Endodermal cell (in vitro differentiated cells): ENCODE data around the gene NEGR1. TPM values are rescaled to one million over a fixed set of nuclear protein-coding genes. Genes with fewer than 3 reads are reported as not detected.

Experiments used
- DNase-seq: peaks from one replicate; pipeline ENCODE4 v3.0.0-alpha.2; 2017
- H3K27ac ChIP-seq: 2 replicates; pipeline ENCODE4 v1.5.1; 2013; ENCODE audit warnings: mild to moderate bottlenecking, low read depth, low read length, moderate library complexity
- H3K27me3 ChIP-seq: 2 replicates; pipeline ENCODE4 v1.6.1; 2013; ENCODE audit warnings: mild to moderate bottlenecking, low read length, moderate library complexity; ENCODE audit not compliant: insufficient read depth, control insufficient read depth, poor library complexity, severe bottlenecking
- H3K36me3 ChIP-seq: 2 replicates; pipeline ENCODE4 v1.7.0; 2013; ENCODE audit warnings: mild to moderate bottlenecking, low read length, moderate library complexity; ENCODE audit not compliant: control insufficient read depth, insufficient read depth
- H3K4me1 ChIP-seq: one replicate; pipeline ENCODE4 v1.7.0; 2013; ENCODE audit warnings: low read length; ENCODE audit not compliant: control insufficient read depth, insufficient read depth
- H3K4me3 ChIP-seq: 2 replicates; pipeline ENCODE4 v1.5.1; 2013; ENCODE audit warnings: mild to moderate bottlenecking, low read length, moderate library complexity
- H3K9ac ChIP-seq: 2 replicates; pipeline ENCODE4 v1.6.1; 2013; ENCODE audit warnings: mild to moderate bottlenecking, low read length, moderate library complexity; ENCODE audit not compliant: poor library complexity, severe bottlenecking; ENCODE audit errors: extremely low read depth
- H3K9me3 ChIP-seq: 2 replicates; pipeline ENCODE4 v1.6.1; 2013; ENCODE audit warnings: mild to moderate bottlenecking, low read length, moderate library complexity; ENCODE audit not compliant: control insufficient read depth
- H3K27ac Mint-ChIP-seq: 2 replicates; pipeline ENCODE4 v1.8.0; 2020; ENCODE audit warnings: mixed read lengths
- H3K27me3 Mint-ChIP-seq: 2 replicates; pipeline ENCODE4 v1.8.0; 2021; ENCODE audit warnings: mild to moderate bottlenecking, mixed read lengths; ENCODE audit not compliant: insufficient read depth
- H3K36me3 Mint-ChIP-seq: 2 replicates; pipeline ENCODE4 v1.8.0; 2020; ENCODE audit warnings: low read depth, mixed read lengths
- H3K4me1 Mint-ChIP-seq: 2 replicates; pipeline ENCODE4 v1.8.0; 2020; ENCODE audit warnings: mixed read lengths
- H3K4me3 Mint-ChIP-seq: 2 replicates; pipeline ENCODE4 v1.8.0; 2020; ENCODE audit warnings: mild to moderate bottlenecking, moderate library complexity, mixed read lengths
- H3K9me3 Mint-ChIP-seq: 2 replicates; pipeline ENCODE4 v1.8.0; 2020; ENCODE audit warnings: mild to moderate bottlenecking, mixed read lengths
- WGBS, 2 experiments: methylation state at CpG; one replicate each; pipeline versions ENCODE4 v1.1.5 to v1.1.7; 2013; ENCODE audit warnings: missing lambda C conversion rate in 2 of 2, mixed read lengths in 1 of 2; ENCODE audit not compliant: insufficient coverage in 1 of 2, insufficient read length in 1 of 2; 5-methylcytosine and 5-hydroxymethylcytosine counted together
- total RNA-seq, 2 donors: library from RNA; stranded (reverse); fragmentation: NEBNext Ultra II Directional in 1 of 2; extraction: Animal tissue kit (Norgen Biotek cat#: 25700) in 1 of 2; gene quantifications; 2 replicates in 1 of 2; 3 replicates in 1 of 2; pipeline ENCODE4 v1.2.1, GENCODE V29; 2021
- TF ChIP-seq, protein P1 (sequence below): fragments of 200-600 bp; sonication (generic); conservative IDR thresholded peaks from 2 replicates; pipeline ENCODE4 v1.5.0; 2021; ENCODE audit warnings: antibody characterized with exemption, mild to moderate bottlenecking

NEGR1 gene
- total RNA-seq, 2 donors from 2014 or later, result 1.5 to 2.1 TPM

DNA sequence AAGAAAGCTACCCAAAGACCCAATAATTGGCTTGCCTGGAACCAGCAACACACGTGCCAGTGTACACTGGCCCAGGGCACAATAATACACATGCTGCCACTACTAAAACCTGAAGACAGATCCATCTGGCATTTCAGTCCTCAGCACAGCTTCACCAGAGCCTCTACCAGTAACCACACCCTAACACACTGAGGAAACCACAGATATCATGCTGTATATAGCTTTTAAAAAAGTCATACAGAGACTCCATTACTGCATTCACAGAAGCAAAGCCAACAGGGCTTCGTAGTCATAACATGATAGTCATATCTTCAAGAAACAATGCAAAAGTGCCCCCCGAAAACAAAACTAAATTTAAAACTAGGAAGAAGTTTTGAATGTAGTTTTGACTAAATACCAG is 40.6 kb upstream of the NEGR1 start:
- TF ChIP-seq, protein P1, sequence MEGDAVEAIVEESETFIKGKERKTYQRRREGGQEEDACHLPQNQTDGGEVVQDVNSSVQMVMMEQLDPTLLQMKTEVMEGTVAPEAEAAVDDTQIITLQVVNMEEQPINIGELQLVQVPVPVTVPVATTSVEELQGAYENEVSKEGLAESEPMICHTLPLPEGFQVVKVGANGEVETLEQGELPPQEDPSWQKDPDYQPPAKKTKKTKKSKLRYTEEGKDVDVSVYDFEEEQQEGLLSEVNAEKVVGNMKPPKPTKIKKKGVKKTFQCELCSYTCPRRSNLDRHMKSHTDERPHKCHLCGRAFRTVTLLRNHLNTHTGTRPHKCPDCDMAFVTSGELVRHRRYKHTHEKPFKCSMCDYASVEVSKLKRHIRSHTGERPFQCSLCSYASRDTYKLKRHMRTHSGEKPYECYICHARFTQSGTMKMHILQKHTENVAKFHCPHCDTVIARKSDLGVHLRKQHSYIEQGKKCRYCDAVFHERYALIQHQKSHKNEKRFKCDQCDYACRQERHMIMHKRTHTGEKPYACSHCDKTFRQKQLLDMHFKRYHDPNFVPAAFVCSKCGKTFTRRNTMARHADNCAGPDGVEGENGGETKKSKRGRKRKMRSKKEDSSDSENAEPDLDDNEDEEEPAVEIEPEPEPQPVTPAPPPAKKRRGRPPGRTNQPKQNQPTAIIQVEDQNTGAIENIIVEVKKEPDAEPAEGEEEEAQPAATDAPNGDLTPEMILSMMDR, result no peak
- Histone ChIP-seq H3K36me3 (no peaks in the 10 kb centered on the region), H3K9me3 (no peaks in the 10 kb centered on the region), H3K27ac (no peak overlapping the region), H3K9ac (no peak overlapping the region), H3K4me1 (no peaks in the 10 kb centered on the region), H3K27me3 (no peaks in the 10 kb centered on the region), H3K4me3 (no peak overlapping the region)
- no peaks in the 10 kb centered on the region for H3K9me3 Mint-ChIP-seq
- H3K4me3 Mint-ChIP-seq, result no peak overlapping the region
- WGBS, 2 experiments, result 93 to 100% methylated on average over 1 to 3 of the region's 3 CpGs
- H3K27me3 Mint-ChIP-seq, result no peaks in the 10 kb centered on the region
- H3K27ac Mint-ChIP-seq, result no peak overlapping the region
- no peak for DNase-seq
- no peaks in the 10 kb centered on the region for H3K36me3 Mint-ChIP-seq
- H3K4me1 Mint-ChIP-seq, result no peaks in the 10 kb centered on the region

- Histone ChIP-seq H3K4me1 (no peaks in the 10 kb centered on the region), H3K9ac (no peak overlapping the region), H3K27ac (no peak overlapping the region), H3K36me3 (no peaks in the 10 kb centered on the region), H3K9me3 (no peaks in the 10 kb centered on the region), H3K27me3 (no peaks in the 10 kb centered on the region), H3K4me3 (no peak overlapping the region)
- H3K4me1 Mint-ChIP-seq, result peaks cover 1% of the 10 kb centered on the region
- H3K27me3 Mint-ChIP-seq, result peaks cover 5% of the 10 kb centered on the region
- TF ChIP-seq, protein P1, result no peak
- no peak overlapping the region for H3K27ac Mint-ChIP-seq
- WGBS, 2 experiments, result no CpG with 5 or more reads among the region's 2 CpGs
- no peak for DNase-seq
- H3K36me3 Mint-ChIP-seq, result no peaks in the 10 kb centered on the region
- H3K9me3 Mint-ChIP-seq, result no peaks in the 10 kb centered on the region
- H3K4me3 Mint-ChIP-seq, result no peak overlapping the region
These were observed 14.2 kb upstream of the NEGR1 start for GRCh38 chr1:72296501-72296900.

- Histone ChIP-seq H3K27me3 (peaks cover 17% of the 10 kb centered on the region), H3K9me3 (no peaks in the 10 kb centered on the region), H3K4me1 (no peaks in the 10 kb centered on the region), H3K36me3 (no peaks in the 10 kb centered on the region), H3K27ac (no peak overlapping the region), H3K9ac (no peak overlapping the region), H3K4me3 (no peak overlapping the region)
- peaks cover 16% of the 10 kb centered on the region for H3K27me3 Mint-ChIP-seq
- TF ChIP-seq, protein P1, result no peak
- no peaks in the 10 kb centered on the region for H3K4me1 Mint-ChIP-seq
- no peaks in the 10 kb centered on the region for H3K9me3 Mint-ChIP-seq
- no peak overlapping the region for H3K27ac Mint-ChIP-seq
- no peaks in the 10 kb centered on the region for H3K36me3 Mint-ChIP-seq
- no peak for DNase-seq
- no peak overlapping the region for H3K4me3 Mint-ChIP-seq
These were observed 6.5 kb upstream of the NEGR1 start for GRCh38 chr1:72288886-72289285.
